Activated CD4-positive, CD25-positive, alpha-beta regulatory T cell treated with anti-CD3 and anti-CD28 coated beads, Interleukin-2, amount 50 U/mL, for 24 hours (primary cell): ENCODE data around the gene MAGEA9B.
A peak's percentile ranks its signal among the peaks of the same experiment; 100 is the strongest.
"Not testable (repeated sequence)": the region's sequence is repeated elsewhere in the genome, so short reads cannot be mapped to it uniquely, and the experiment has no call there.

ENCODE experiments used
- ATAC-seq, 2 donors: fragments of 150-1000 bp; cut with Tn5 transposase; one replicate each; pipeline ENCODE4 v1.10.0; 2021; ENCODE audit warnings: mild to moderate bottlenecking in 1 of 2, moderate library complexity in 1 of 2

Gene MAGEA9B, protein sequence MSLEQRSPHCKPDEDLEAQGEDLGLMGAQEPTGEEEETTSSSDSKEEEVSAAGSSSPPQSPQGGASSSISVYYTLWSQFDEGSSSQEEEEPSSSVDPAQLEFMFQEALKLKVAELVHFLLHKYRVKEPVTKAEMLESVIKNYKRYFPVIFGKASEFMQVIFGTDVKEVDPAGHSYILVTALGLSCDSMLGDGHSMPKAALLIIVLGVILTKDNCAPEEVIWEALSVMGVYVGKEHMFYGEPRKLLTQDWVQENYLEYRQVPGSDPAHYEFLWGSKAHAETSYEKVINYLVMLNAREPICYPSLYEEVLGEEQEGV

DNA sequence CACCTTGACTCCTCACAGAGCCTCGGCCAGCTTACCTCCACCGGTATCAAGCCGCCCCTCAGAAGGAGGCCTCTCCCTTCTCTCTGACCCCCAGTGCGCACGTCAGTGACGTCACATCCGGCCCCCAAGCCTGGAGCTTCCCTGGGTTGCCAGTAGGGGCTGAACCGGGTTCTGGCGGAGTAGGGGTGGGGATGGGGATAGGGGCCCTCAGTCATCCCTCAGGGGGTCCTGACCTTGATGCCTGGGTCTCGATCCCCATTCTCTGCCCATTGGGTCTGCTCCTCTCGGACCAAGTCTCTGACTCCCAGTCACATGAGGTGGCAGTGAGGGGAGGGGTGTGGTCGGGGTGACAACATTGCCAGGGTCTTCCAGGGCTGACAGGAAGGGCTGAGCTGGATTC lies at the start of gene MAGEA9B:
MAGEA9B (minus strand) TSS at position 101 of the 400 bp plus-strand sequence. CDS start 4,280 bp downstream, outside the sequence.
- not testable (repeated sequence) for ATAC-seq

DNA sequence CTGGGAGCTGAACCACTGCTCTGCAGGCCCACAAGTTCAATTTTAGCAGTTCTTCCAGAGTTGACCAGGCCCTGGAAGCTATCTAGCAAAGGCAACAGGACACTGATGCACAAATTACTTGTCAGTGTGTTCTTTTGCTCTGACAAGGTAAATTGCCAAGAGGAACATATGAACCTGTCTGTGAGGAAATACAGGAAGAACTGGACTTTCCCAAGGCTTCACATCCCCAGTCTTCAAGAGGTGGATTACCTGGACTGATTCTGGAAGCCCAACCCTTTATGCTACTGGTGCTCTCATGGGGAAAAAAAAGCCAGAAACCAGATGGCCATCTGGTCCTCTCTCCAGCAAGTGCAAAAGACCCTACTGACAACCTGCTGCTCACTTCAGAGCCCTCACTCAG lies 46.3 kb upstream of the MAGEA9B start:
- ATAC-seq, result no peak

GRCh38 chrX:149631234-149632165 lies 44.2 kb upstream of the MAGEA9B start, which contains the start of gene TMEM185A:
TSS of gene TMEM185A (minus strand) at chrX:149631792. CDS start at chrX:149631580, 212 bp downstream.
- ATAC-seq, result peak; percentile 81 to 89

DNA sequence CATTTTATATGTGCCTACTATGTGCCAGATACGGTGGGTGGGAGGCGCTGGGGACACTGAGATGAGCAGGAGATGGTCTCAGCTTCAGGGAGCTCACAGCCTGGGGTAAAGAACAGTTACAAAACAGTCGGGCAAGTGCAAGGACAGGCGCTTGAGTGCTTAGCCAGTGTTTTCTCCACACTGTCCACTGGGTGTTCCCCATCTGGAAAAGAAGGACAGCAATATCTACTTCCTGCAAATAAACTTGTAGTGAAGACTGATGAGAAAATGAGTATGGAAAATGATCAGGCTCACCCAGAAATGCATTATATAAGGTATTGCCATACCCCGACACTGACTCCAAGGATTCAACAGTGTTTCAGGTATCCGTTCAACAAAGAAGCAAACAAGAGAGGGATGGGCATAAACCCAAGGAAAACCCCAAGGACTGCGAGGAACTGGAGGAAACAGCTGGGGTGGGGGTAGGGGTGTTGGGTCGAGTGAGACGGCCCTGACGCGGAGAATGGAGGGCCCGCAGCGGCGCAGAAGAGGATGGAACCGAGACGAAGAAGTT lies 43.5 kb upstream of the MAGEA9B start:
- ATAC-seq, result peak in 1 of 2 donors; percentile 10

DNA sequence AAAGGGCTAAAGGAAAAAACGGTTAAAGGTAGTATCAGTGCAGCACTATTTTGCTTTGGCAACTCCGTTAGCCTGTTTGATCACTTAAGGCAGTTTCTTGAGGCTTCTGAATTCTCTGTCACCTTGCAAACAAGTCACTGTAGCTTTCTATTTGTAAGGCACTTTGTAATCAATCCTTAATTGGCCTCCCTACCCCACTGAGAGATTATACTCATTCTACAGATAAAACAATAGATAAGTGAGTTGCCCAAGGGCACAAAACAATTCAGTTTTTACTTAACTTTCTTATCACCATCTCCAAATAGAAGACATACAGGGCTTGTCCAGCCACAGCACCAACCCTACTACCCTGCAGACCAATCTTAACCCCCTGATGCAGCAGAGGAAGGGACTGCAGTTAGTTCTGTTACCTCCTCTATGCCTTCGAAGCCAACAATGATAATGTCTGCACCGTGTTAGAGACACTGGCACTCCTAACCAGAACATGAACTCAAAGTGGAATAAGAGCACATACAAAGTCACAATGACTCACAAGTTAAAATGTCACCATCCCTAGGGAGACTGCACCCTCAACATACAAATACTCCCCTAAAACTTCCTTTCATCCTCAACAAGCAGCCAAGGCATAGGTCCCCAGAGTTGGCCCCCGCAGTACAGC lies 42.6 kb upstream of the MAGEA9B start:
- no peak for ATAC-seq

DNA sequence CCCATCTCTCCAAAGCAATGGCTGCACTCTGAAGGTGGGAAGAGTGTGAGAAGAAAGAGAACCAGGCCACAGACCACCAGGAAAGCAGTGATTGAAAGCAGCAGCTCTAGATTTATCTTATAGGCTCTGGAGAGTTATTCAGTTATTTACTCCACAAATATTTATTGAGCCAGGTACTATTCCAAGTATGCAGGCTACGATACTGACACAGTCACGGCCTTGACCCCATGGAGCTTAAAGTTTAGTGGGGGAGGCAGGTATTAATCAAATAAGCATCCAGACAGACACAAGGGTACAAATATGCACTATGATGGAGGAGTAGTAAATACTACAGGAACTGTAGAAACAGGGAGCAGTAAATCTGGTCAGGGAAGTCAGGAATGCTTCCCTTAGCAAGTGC lies 41.5 kb upstream of the MAGEA9B start:
- no peak for ATAC-seq

- no peak for ATAC-seq
Observed at GRCh38 chrX:149628280-149628679, 41.0 kb upstream of the MAGEA9B start.

DNA sequence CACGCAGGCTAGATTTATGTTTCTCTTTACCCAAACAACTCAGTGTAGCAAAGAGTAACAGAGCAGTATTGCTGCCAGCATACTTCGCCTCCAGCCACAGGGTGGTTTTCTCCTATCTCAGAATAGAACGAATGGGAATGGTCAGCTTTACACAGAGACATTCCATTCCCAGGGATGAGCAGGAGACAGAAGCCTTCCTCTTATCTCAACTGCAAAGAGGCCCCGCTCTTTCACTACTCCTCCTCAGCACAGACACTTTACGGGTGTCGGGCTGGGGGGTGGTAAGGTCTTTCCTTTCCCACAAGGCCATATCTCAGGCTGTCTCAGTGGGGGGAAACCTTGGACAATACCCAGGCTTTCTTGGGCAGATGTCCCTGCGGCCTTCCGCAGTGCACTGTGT lies 39.6 kb upstream of the MAGEA9B start:
- not testable (repeated sequence) for ATAC-seq

DNA sequence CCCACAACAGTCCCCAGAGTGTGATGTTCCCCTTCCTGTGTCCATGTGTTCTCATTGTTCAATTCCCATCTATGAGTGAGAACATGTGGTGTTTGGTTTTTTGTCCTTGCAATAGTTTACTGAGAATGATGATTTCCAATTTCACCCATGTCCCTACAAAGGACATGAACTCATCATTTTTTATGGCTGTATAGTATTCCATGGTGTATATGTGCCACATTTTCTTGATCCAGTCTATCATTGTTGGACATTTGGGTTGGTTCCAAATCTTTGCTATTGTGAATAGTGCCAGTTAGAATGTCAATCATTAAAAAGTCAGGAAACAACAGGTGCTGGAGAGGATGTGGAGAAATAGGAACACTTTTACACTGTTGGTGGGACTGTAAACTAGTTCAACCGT lies 32.4 kb upstream of the MAGEA9B start:
- not testable (repeated sequence) for ATAC-seq

GRCh38 chrX:149618871-149619270 lies 31.6 kb upstream of the MAGEA9B start:
- ATAC-seq, result no peak

DNA sequence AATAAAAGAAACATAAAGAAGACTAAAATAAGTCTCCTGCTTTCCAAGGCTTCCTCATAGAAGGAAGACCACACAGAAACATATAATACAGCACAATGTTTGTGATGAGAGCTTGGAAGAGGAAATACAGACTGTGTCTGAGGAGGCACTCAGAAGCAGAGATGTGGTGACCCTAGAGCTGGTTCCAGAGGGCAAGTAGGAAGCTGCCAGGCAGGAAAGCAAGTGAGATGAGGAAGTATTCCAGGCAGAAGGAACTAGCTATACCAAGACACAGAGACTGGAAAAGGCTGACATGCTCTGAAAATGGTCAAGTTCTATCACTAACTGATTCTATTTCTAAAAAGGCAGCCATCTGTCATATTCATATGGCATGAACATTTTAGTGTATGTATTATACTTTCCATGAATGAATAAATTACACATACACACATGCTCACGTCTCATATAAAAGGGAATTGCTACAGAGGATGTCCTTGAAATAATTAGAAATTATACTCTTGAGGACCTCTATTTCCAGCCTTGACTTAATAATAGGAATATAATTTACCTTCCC lies 24.4 kb upstream of the MAGEA9B start:
- ATAC-seq, result no peak

GRCh38 chrX:149610511-149610910 lies 23.3 kb upstream of the MAGEA9B start:
- no peak for ATAC-seq

DNA sequence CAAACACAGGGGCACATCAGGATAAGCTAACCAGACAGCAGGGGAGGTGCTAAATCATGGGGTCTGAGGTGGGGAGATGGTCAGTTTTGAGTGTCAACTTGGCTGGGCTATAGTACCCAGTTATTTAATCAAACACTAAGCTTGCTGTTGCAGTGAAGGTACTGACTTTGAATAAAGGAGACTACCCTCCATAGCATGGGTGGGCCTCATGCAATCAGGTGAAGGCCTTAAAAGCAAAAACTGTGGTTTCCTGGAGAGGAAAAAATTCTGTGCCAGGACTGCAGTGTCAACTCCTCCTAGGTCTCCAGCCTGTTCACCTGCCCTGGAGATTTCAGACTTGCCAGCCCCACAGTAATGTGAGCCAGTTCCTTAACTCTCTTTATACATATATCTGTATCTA lies 20.4 kb upstream of the MAGEA9B start:
- no peak for ATAC-seq

DNA sequence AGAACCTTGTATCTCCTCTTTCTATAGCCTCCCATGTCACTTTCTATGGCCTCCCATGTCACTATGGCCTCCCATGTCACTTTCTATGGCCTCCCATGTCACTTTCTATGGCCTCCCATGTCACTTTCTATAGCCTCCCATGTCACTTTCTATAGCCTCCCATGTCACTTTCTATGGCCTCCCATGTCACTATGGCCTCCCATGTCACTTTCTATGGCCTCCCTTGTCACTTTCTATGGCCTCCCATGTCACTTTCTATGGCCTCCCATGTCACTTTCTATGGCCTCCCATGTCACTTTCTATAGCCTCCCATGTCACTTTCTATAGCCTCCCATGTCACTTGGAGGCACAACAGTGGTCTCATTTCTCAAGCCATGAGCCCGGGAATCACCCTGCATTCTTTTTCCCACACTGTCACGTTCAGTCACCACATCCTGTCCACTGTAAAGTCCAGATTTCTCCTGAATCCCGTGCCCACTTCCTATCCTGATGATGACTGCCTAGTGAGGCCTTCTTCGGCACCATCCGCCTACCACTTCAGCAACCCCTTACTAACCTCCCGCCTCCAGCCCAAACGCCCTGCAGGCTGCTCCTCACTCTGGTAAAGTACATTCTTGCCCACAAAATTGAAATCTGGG lies 18.1 kb upstream of the MAGEA9B start:
- not testable (repeated sequence) for ATAC-seq

DNA sequence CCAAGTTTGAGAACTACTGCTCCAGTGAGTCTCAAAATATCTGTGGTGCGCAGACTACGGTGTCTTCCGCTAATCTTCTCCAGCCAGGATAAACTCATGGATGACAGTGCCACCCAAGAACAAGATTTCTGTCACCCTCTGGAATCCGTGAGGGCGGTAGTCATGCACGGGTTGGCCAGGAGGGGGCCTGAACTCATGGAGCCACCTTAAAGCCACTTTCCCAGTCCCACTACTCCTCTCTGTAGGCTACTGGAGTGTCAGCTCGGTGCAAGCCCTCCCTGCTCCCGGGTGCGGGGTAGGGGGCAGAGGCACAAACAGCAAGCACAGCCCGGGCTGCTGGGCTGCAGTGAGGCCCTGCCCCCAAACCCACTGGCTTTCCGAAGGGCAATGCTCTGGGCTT lies 11.3 kb upstream of the MAGEA9B start:
- not testable (repeated sequence) for ATAC-seq

DNA sequence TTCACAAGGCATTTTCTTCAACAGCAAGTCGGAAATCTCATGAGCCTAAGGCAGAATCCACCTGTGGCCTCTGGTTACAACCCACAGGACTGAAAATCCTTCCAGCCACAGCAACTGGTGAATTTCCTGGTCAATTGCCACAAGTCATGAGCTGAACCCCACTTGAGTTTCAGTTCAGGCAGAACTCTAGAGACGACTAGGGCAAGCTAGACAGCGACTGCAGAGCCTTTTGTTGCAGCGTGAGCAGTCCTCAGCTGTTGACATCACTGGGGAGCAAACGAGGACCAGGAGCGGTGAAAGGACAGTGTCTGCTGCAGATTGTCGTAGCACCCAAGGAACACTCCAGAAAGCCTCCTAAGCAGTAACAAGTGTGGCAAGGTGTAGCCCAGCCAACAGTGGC lies 8.7 kb upstream of the MAGEA9B start:
- not testable (repeated sequence) for ATAC-seq

- ATAC-seq, result not testable (repeated sequence)
Observed at GRCh38 chrX:149595214-149595613, 8.0 kb upstream of the MAGEA9B start, which contains the start of gene HSFX2. TSS of gene HSFX2 (minus strand) at chrX:149595314. CDS start at chrX:149594700, 614 bp downstream.

DNA sequence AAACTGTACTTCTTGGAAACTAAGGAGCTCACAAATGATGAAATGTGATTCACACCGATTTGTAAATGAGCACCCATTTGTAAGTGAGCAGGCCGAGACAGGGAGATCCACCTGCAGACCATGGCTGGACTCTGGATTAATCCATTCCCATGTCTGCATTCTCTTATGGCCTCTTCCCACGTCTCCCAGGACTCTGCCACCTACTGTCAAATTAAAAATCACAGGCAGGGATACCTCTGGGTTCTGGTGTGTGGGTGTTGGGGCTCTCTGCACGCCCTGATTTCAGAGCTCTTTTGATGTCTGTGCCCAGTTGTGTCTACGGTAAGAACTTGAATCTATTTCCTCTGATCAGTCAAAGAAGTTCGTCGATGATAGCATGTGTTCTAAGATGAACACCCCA lies 3.7 kb upstream of the MAGEA9B start:
- not testable (repeated sequence) for ATAC-seq

GRCh38 chrX:149585631-149586030 lies 1.6 kb downstream of the MAGEA9B start:
- not testable (repeated sequence) for ATAC-seq

GRCh38 chrX:149573456-149573855 lies 13.8 kb downstream of the MAGEA9B start:
- ATAC-seq, result peak; percentile 94 to 99

GRCh38 chrX:149572743-149573142 lies 14.5 kb downstream of the MAGEA9B start:
- no peak for ATAC-seq

DNA sequence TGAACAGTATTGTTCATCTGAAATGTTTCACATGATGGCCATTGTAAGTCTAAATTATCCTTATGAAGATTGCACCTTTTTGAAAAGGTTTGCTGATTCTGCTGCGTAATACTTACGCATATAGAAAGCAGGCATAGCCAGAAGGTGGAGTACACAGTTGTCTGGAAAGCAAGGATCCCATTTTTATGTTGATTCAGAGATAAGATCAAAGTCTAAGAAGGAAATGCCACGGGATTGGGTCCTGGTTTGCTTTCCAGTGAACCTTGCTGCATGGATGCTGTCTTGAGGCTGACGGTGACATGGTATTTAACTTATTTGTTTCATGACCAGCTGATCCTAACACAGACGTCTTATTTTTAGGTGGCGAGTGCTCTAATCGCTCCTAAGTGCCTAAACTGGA lies 15.5 kb downstream of the MAGEA9B start:
- ATAC-seq, result no peak
